Neural crest cell (in vitro differentiated cells): ENCODE results near the gene EGFL8. TPM values are rescaled to one million over a fixed set of nuclear protein-coding genes. Genes with fewer than 3 reads are reported as not detected.

ENCODE experiments used
- DNase-seq: peaks from one replicate; pipeline ENCODE4 v3.0.0; 2021; ENCODE audit warnings: low read depth, mixed read lengths, low spot score
- H3K27ac Mint-ChIP-seq: one replicate; pipeline ENCODE4 v1.8.0; 2021; ENCODE audit warnings: mild to moderate bottlenecking, mixed read lengths; ENCODE audit not compliant: unreplicated experiment
- H3K27me3 Mint-ChIP-seq: 2 replicates; pipeline ENCODE4 v1.8.0; 2021; ENCODE audit warnings: low read depth, mild to moderate bottlenecking, mixed read lengths
- H3K36me3 Mint-ChIP-seq: 2 replicates; pipeline ENCODE4 v1.8.0; 2021; ENCODE audit warnings: low read depth, mild to moderate bottlenecking, mixed read lengths
- H3K4me1 Mint-ChIP-seq: 2 replicates; pipeline ENCODE4 v1.8.0; 2021; ENCODE audit warnings: mixed read lengths
- H3K4me3 Mint-ChIP-seq: one replicate; pipeline ENCODE4 v1.8.0; 2021; ENCODE audit warnings: mild to moderate bottlenecking, mixed read lengths
- H3K9me3 Mint-ChIP-seq: 2 replicates; pipeline ENCODE4 v1.8.0; 2021; ENCODE audit warnings: mixed read lengths
- CTCF ChIP-seq: fragments of 200-600 bp; sonication (generic); conservative IDR thresholded peaks from 2 replicates; pipeline ENCODE4 v1.5.0; 2021; ENCODE audit warnings: antibody characterized with exemption, mild to moderate bottlenecking
- total RNA-seq: library from RNA; stranded (reverse); gene quantifications from 2 replicates; pipeline ENCODE4 v1.2.1, GENCODE V29; 2021

The EGFL8 gene
- total RNA-seq, 1 donor from 2014 or later: 44.0 TPM

GRCh38 chr6:32195652-32195901 lies 31.2 kb downstream of the EGFL8 start:
- Mint-ChIP-seq H3K36me3 (no peaks in the 10 kb centered on the region), H3K27me3 (no peaks in the 10 kb centered on the region), H3K27ac (peak overlapping the region; percentile 100), H3K4me1 (peaks cover 56% of the 10 kb centered on the region), H3K4me3 (peak overlapping the region; percentile 98), H3K9me3 (no peaks in the 10 kb centered on the region)
- TF ChIP-seq CTCF: peak; percentile 23
- DNase-seq: peak; percentile 100

GRCh38 chr6:32195902-32196681 lies 31.7 kb downstream of the EGFL8 start:
- TF ChIP-seq CTCF: no peak
- H3K36me3 Mint-ChIP-seq: no peaks in the 10 kb centered on the region
- no peaks in the 10 kb centered on the region for H3K9me3 Mint-ChIP-seq
- peak; percentile 85 for DNase-seq
- H3K4me3 Mint-ChIP-seq: peak overlapping the region; percentile 98
- no peaks in the 10 kb centered on the region for H3K27me3 Mint-ChIP-seq
- H3K27ac Mint-ChIP-seq: peak overlapping the region; percentile 100
- H3K4me1 Mint-ChIP-seq: peaks cover 53% of the 10 kb centered on the region

- no peak for DNase-seq
- no peaks in the 10 kb centered on the region for H3K9me3 Mint-ChIP-seq
- peak overlapping the region; percentile 98 for H3K4me3 Mint-ChIP-seq
- no peaks in the 10 kb centered on the region for H3K27me3 Mint-ChIP-seq
- peaks cover 48% of the 10 kb centered on the region for H3K4me1 Mint-ChIP-seq
- H3K27ac Mint-ChIP-seq: peak overlapping the region; percentile 100
- H3K36me3 Mint-ChIP-seq: no peaks in the 10 kb centered on the region
- TF ChIP-seq CTCF: no peak
These were observed 32.6 kb downstream of the EGFL8 start for GRCh38 chr6:32196682-32197616.

- H3K27ac Mint-ChIP-seq: no peak overlapping the region
- H3K36me3 Mint-ChIP-seq: no peaks in the 10 kb centered on the region
These were observed 33.9 kb downstream of the EGFL8 start for GRCh38 chr6:32198345-32198696.

GRCh38 chr6:32198866-32199265 lies 34.5 kb downstream of the EGFL8 start:
- no peaks in the 10 kb centered on the region for H3K36me3 Mint-ChIP-seq
- H3K9me3 Mint-ChIP-seq: no peaks in the 10 kb centered on the region
- H3K27ac Mint-ChIP-seq: peak overlapping the region; percentile 19
- H3K4me3 Mint-ChIP-seq: no peak overlapping the region
- H3K27me3 Mint-ChIP-seq: no peaks in the 10 kb centered on the region
- H3K4me1 Mint-ChIP-seq: peaks cover 43% of the 10 kb centered on the region
- no peak for TF ChIP-seq CTCF
- no peak for DNase-seq

More at GRCh38 chr6:32198345-32198696, 33.9 kb downstream of the EGFL8 start:
- DNase-seq: no peak
- H3K4me1 Mint-ChIP-seq: peaks cover 45% of the 10 kb centered on the region
- TF ChIP-seq CTCF: no peak
- no peak overlapping the region for H3K4me3 Mint-ChIP-seq
- no peaks in the 10 kb centered on the region for H3K27me3 Mint-ChIP-seq
- H3K9me3 Mint-ChIP-seq: no peaks in the 10 kb centered on the region
